Karpas-422 (cell line): ENCODE data around the gene HOXB6. TPM values are rescaled to one million over a fixed set of nuclear protein-coding genes. Genes with fewer than 3 reads are reported as not detected.

Source experiments
- DNase-seq: peaks from one replicate; pipeline ENCODE4 v3.0.0-alpha.2; 2015
- H2AFZ ChIP-seq: fragments of 200-600 bp; sonication (generic); 2 replicates; pipeline ENCODE4 v1.6.1; 2014; ENCODE audit warnings: antibody characterized with exemption, low read length, mixed read lengths
- H3K27ac ChIP-seq: fragments of 200-600 bp; sonication (generic); 2 replicates; pipeline ENCODE4 v1.5.1; 2014; ENCODE audit warnings: mild to moderate bottlenecking, low read length, moderate library complexity
- H3K27me3 ChIP-seq: fragments of 200-600 bp; sonication (generic); 2 replicates; pipeline ENCODE4 v1.6.1; 2014; ENCODE audit warnings: low read length, mixed read lengths
- H3K36me3 ChIP-seq: fragments of 200-600 bp; sonication (generic); 2 replicates; pipeline ENCODE4 v1.6.1; 2014; ENCODE audit warnings: low read length, mixed read lengths; ENCODE audit not compliant: insufficient read depth
- H3K4me1 ChIP-seq: fragments of 200-600 bp; sonication (generic); 2 replicates; pipeline ENCODE4 v1.6.1; 2014; ENCODE audit warnings: mild to moderate bottlenecking, low read length, mixed read lengths
- H3K4me2 ChIP-seq: fragments of 200-600 bp; sonication (generic); 2 replicates; pipeline ENCODE4 v1.6.1; 2014; ENCODE audit warnings: low read length, low read depth, mild to moderate bottlenecking; ENCODE audit not compliant: poor library complexity, severe bottlenecking
- H3K4me3 ChIP-seq: fragments of 200-600 bp; sonication (generic); 2 replicates; pipeline ENCODE4 v1.5.1; 2014; ENCODE audit warnings: mild to moderate bottlenecking, antibody characterized with exemption, low read length, mixed read lengths
- H3K79me2 ChIP-seq: fragments of 200-600 bp; sonication (generic); 2 replicates; pipeline ENCODE4 v1.6.1; 2014; ENCODE audit warnings: mild to moderate bottlenecking, low read length, mixed read lengths
- H3K9ac ChIP-seq: fragments of 200-600 bp; sonication (generic); 2 replicates; pipeline ENCODE4 v1.6.0; 2014; ENCODE audit warnings: low read length
- H3K9me2 ChIP-seq: fragments of 200-600 bp; sonication (generic), shearing (Covaris generic); replicated peaks from 2 replicates; pipeline ENCODE4 v1.6.0; 2014; ENCODE audit warnings: mild to moderate bottlenecking, low read length, moderate library complexity; ENCODE audit not compliant: insufficient read depth
- H3K9me3 ChIP-seq: fragments of 300-700, 200-600 bp; sonication (generic); 2 replicates; pipeline ENCODE4 v1.6.1; 2014; ENCODE audit warnings: low read length, mixed read lengths
- H4K20me1 ChIP-seq: fragments of 200-600 bp; sonication (generic); 2 replicates; pipeline ENCODE4 v1.6.1; 2014; ENCODE audit warnings: mild to moderate bottlenecking, antibody characterized with exemption, low read length, low read depth; ENCODE audit not compliant: insufficient read depth
- total RNA-seq: library from RNA; depleted of rRNA; stranded (reverse); fragments of >200 nt; shearing (Covaris generic); gene quantifications from 2 replicates; pipeline ENCODE4 v1.2.3, GENCODE V29; 2014; ENCODE audit warnings: low replicate concordance

Gene HOXB6
- total RNA-seq, 1 experiment from 2014 or later = 0.48 TPM

DNA sequence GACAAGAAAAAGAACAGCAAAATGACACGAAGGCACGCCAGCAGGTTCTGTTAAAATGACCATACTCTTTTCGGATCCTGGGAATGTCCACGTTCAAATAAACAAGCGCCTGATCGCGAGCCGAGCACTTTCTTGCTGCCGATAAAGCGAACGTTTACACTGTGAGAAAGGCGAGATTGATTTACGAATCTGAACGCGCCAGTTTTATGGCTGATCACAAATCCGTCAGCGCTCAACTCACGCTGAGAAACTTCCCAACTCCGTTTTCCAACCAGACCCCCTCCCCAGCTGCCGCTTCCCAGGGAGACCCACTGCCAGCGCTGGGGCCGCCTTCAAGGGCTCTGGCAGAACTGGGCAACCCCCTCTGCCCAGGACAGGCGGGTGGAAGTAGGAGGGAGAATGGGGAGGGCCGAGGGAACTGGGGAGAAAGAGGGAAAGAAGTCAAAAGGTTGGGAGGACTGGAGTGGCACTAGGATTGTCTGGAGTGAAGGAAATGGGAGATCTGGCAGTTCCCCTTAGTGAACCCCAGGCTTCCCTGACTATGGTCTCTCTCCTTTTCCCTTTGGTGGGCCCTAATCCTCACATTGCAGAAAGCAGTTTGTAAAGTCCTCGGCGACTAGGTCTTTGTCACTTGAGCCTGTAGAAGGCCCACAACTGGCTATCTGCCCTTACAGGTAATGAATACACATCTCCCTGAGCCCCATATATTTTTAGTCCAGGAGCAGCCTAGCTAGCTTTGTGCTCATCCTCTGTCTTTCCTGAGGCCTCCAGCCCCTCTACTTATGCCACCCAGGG is 33.6 kb downstream of the HOXB6 start:
- Histone ChIP-seq H3K9me2 (no peaks in the 10 kb centered on the region), H3K36me3 (no peaks in the 10 kb centered on the region), H3K79me2 (no peaks in the 10 kb centered on the region), H2AFZ (no peak overlapping the region), H3K27ac (no peak overlapping the region), H4K20me1 (no peaks in the 10 kb centered on the region), H3K4me3 (no peak overlapping the region), H3K4me2 (no peak overlapping the region), H3K4me1 (no peaks in the 10 kb centered on the region), H3K9ac (no peak overlapping the region), H3K9me3 (no peaks in the 10 kb centered on the region), H3K27me3 (no peaks in the 10 kb centered on the region)
- no peak for DNase-seq

DNA sequence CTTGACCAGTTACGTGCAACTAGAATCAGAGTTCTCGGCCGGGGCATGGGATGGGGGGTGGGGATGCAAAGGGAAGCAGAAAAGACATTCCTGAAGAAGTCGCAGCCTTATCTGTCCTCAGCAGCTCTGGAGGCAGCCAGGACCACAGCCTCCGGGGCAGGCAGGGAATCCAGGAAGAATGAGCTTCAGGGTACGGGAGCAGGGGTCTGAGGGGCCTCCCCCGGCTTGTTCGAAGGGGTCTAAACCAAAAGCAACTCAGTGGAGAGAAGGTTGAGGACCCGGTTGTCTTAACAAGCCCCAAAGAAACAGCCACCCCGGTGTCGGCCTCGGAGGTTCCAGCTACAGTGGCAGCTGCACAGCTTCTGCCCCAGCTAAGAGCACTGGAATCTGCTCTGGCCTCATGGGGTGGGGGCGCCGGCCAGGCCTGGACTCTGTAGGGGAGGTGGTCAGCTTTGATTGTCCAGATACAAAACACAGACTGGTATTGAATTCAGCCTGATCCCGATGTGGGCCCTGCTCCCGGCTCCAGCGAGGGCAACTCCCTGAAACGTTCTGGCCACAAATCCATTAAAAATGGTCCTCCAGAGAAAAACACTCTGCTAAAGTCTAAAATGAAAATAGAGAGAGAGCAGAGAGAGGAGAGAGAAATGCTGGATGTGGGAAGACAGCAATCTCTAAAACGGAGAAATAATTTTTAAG is 34.3 kb downstream of the HOXB6 start:
- Histone ChIP-seq H3K36me3 (no peaks in the 10 kb centered on the region), H3K27me3 (no peaks in the 10 kb centered on the region), H3K27ac (no peak overlapping the region), H3K4me3 (no peak overlapping the region), H3K9me3 (no peaks in the 10 kb centered on the region), H3K79me2 (no peaks in the 10 kb centered on the region), H3K4me2 (no peak overlapping the region), H2AFZ (no peak overlapping the region), H3K4me1 (no peaks in the 10 kb centered on the region), H3K9me2 (no peaks in the 10 kb centered on the region), H3K9ac (no peak overlapping the region), H4K20me1 (no peaks in the 10 kb centered on the region)
- no peak for DNase-seq

DNA sequence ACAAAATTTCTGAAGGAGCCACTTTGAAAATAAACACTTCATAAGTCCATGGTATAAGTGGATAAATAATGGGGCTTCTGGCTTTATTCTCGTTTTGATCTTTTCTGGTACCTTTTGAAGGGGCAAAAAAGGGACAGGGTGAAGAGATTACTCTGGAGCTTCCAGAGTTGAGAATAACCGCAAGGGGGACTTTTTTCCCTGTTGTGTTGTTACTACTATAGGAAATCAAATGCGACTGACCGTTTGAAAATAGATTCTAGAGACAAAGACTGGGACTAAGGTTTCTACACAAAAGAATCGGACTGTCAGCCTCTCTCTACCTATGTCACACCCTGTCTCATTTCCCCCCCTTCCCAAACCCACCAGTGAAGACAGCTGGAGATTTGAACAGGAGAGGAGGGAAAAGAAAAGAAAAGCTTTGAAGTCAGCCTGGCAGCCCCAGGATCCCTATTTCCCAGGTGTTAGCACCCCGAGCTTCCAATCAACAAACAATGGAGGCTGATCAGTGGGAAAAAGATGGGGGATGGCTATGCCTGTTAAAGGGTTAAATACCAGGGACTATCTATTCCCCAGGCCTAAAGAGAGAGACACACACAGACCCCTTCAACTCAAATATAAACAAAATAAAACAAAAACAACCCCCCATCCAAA is 35.0 kb downstream of the HOXB6 start:
- no peak overlapping the region for H3K27ac ChIP-seq
- H3K27me3 ChIP-seq = no peaks in the 10 kb centered on the region
- no peak overlapping the region for H3K4me2 ChIP-seq
- no peak overlapping the region for H3K9ac ChIP-seq
- H3K4me1 ChIP-seq = no peaks in the 10 kb centered on the region
- no peaks in the 10 kb centered on the region for H3K9me2 ChIP-seq
- DNase-seq = no peak
- no peaks in the 10 kb centered on the region for H3K36me3 ChIP-seq
- no peak overlapping the region for H2AFZ ChIP-seq
- no peaks in the 10 kb centered on the region for H3K9me3 ChIP-seq
- no peak overlapping the region for H3K4me3 ChIP-seq
- H4K20me1 ChIP-seq = no peaks in the 10 kb centered on the region
- H3K79me2 ChIP-seq = no peaks in the 10 kb centered on the region

DNA sequence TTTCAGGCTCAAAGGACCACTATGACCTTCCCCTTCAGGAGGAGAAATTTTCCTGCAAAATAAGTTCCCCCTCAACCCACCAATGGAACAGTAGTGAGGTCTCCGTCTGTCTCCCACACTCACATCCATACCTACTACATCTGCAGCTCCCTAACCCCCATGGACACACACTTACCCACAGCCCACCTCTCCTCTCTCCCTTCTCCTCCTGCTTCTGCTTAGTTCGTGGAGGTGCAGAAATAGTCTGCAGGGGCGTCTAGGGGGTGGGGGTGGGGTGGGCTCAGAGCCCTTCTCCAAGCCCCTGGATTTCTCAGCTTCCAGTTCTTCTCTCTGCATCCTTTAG is 35.6 kb downstream of the HOXB6 start:
- no peak for DNase-seq
- Histone ChIP-seq H4K20me1 (no peaks in the 10 kb centered on the region), H3K9me2 (no peaks in the 10 kb centered on the region), H3K27ac (no peak overlapping the region), H3K9ac (no peak overlapping the region), H3K9me3 (no peaks in the 10 kb centered on the region), H3K79me2 (no peaks in the 10 kb centered on the region), H3K4me3 (no peak overlapping the region), H3K27me3 (no peaks in the 10 kb centered on the region), H3K4me1 (no peaks in the 10 kb centered on the region), H2AFZ (no peak overlapping the region), H3K4me2 (no peak overlapping the region), H3K36me3 (no peaks in the 10 kb centered on the region)

DNA sequence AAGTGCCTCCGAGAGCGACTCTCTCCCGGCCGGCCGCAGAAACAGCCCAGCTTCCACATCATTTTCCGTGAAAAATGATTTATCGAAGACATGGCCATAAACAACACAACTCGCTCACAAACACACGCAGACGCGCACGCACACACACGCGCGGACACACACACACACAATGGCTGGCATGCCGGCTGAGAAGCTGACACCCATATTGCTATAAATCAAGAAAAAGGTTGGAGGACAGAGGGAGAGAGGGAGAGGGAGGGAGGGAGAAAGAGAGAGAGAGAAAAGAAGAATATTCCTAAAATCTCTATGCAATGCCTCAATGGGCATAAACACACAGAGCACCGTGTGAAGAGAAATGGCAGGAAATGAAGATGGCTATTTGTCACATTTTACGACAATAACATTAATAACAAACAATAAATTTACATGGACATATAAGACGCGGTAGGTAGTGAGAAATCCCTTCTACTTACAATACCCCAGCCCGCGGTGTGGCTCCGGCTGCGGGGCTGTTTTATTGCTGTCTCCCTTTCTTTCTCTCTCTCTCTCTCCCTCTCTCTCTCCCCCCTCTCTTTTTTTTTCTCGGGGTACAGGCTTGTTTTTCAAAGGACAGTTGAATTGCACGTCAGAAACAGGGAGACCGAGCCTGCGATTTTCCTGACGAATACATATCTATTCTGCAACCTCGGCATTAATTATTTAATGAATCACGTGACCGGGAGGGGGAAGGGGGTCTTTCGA is 36.1 kb downstream of the HOXB6 start:
- Histone ChIP-seq H3K9me3 (no peaks in the 10 kb centered on the region), H3K27ac (no peak overlapping the region), H3K36me3 (no peaks in the 10 kb centered on the region), H3K9me2 (no peaks in the 10 kb centered on the region), H3K27me3 (no peaks in the 10 kb centered on the region), H3K4me2 (no peak overlapping the region), H3K79me2 (no peaks in the 10 kb centered on the region), H2AFZ (no peak overlapping the region), H4K20me1 (no peaks in the 10 kb centered on the region), H3K4me3 (no peak overlapping the region), H3K4me1 (no peaks in the 10 kb centered on the region), H3K9ac (no peak overlapping the region)
- DNase-seq = no peak

DNA sequence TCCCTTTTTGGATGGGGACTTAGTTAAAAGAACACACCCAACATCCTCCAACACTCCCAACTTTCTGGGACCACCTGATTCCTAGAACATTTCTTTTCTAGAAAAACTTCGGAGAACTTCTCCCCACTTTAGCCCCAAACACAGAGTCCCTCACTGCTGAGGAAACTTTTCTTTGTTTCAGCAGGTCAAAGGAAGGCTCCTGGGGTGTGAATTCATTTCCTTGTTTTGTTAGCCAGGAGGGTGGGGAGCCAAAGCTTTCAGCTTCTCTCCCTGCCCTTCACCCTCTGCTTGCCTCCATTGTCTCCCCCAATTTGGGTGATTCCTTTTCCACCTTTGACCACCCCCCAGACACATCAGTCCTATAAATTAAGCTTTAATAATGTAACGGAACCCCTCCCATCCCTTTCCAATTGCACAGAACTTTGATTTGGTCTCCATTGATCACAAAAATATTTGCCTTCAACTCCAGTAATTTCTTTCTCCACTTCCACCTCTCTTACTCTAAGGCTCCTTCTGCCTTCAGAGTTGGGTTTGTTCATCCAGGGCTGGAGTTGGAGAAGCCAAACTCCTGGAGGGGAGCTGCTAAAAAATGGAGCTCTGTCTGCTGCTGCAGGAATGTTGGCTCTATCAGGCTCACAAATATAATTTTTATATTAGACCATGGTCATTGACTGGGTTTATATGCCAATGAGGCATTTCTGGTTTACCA is 37.0 kb downstream of the HOXB6 start:
- no peak overlapping the region for H3K27ac ChIP-seq
- H3K9me2 ChIP-seq = no peaks in the 10 kb centered on the region
- DNase-seq = no peak
- no peak overlapping the region for H3K4me2 ChIP-seq
- no peaks in the 10 kb centered on the region for H3K4me1 ChIP-seq
- H2AFZ ChIP-seq = no peak overlapping the region
- no peak overlapping the region for H3K9ac ChIP-seq
- H3K9me3 ChIP-seq = no peaks in the 10 kb centered on the region
- H4K20me1 ChIP-seq = no peaks in the 10 kb centered on the region
- H3K36me3 ChIP-seq = no peaks in the 10 kb centered on the region
- no peaks in the 10 kb centered on the region for H3K79me2 ChIP-seq
- no peak overlapping the region for H3K4me3 ChIP-seq
- no peaks in the 10 kb centered on the region for H3K27me3 ChIP-seq

DNA sequence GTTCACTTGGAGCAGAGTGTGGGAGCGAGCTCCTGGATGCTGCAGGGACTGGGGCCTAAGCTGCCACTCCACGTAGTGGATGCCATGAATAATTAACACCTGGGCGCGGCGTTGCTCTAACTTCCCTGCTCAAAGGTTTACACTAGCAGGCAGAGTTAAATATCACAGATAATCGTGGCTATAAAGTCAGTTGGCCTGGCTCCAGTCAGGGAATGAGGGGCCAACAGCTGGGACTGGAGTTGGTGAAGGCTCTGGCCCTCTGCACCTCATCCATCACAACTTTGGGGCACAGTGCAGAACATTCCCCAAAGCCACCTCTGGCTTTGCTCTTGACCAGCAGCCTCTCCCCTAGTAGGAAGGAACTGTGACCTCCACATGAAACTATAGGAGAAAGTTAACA is 37.6 kb downstream of the HOXB6 start:
- Histone ChIP-seq H3K9ac (no peak overlapping the region), H3K79me2 (no peaks in the 10 kb centered on the region), H3K27me3 (no peaks in the 10 kb centered on the region)

More for the DNA sequence above, 37.6 kb downstream of the HOXB6 start:
- Histone ChIP-seq H2AFZ (no peak overlapping the region), H4K20me1 (no peaks in the 10 kb centered on the region), H3K36me3 (no peaks in the 10 kb centered on the region), H3K4me3 (no peak overlapping the region), H3K9me2 (no peaks in the 10 kb centered on the region), H3K4me1 (no peaks in the 10 kb centered on the region), H3K9me3 (no peaks in the 10 kb centered on the region), H3K27ac (no peak overlapping the region), H3K4me2 (no peak overlapping the region)
- no peak for DNase-seq
